Fibroblast of upper back skin (primary cell): Measurements from ENCODE around the gene CSNK1G1.
"Not testable (repeated sequence)": the region's sequence is repeated elsewhere in the genome, so short reads cannot be mapped to it uniquely, and the experiment has no call there.

ENCODE experiments used
- DNase-seq: peaks from one replicate; pipeline ENCODE4 v3.0.0-alpha.2; 2013

Gene CSNK1G1

GRCh38 chr15:64348455-64348854 is 7.5 kb downstream of the CSNK1G1 start:
- peak; percentile 52 for DNase-seq

GRCh38 chr15:64346242-64346641 is 9.7 kb downstream of the CSNK1G1 start:
- DNase-seq = not testable (repeated sequence)

GRCh38 chr15:64344651-64345294 is 11.2 kb downstream of the CSNK1G1 start:
- peak; percentile 55 for DNase-seq

GRCh38 chr15:64343841-64344240 is 12.1 kb downstream of the CSNK1G1 start:
- DNase-seq = no peak

- DNase-seq = peak; percentile 61
Measured at GRCh38 chr15:64343222-64343621, 12.8 kb downstream of the CSNK1G1 start.

GRCh38 chr15:64341961-64342360 is 14.0 kb downstream of the CSNK1G1 start:
- no peak for DNase-seq

GRCh38 chr15:64340355-64340754 is 15.6 kb downstream of the CSNK1G1 start:
- DNase-seq = no peak

GRCh38 chr15:64337761-64338160 is 18.2 kb downstream of the CSNK1G1 start:
- no peak for DNase-seq

- DNase-seq = no peak
Measured at GRCh38 chr15:64333986-64334929, 21.7 kb downstream of the CSNK1G1 start.

GRCh38 chr15:64333516-64333915 is 22.5 kb downstream of the CSNK1G1 start:
- no peak for DNase-seq

- not testable (repeated sequence) for DNase-seq
Measured at GRCh38 chr15:64331668-64332067, 24.3 kb downstream of the CSNK1G1 start.

GRCh38 chr15:64326975-64327374 is 29.0 kb downstream of the CSNK1G1 start:
- not testable (repeated sequence) for DNase-seq

- not testable (repeated sequence) for DNase-seq
Measured at GRCh38 chr15:64326458-64326857, 29.5 kb downstream of the CSNK1G1 start.

- DNase-seq = peak; percentile 10
Measured at GRCh38 chr15:64324165-64324877, 31.7 kb downstream of the CSNK1G1 start.

GRCh38 chr15:64315216-64315615 is 40.8 kb downstream of the CSNK1G1 start:
- no peak for DNase-seq

- DNase-seq = peak; percentile 6
Measured at GRCh38 chr15:64314456-64314855, 41.5 kb downstream of the CSNK1G1 start.

GRCh38 chr15:64311566-64311965 is 44.4 kb downstream of the CSNK1G1 start:
- no peak for DNase-seq

GRCh38 chr15:64310036-64310435 is 45.9 kb downstream of the CSNK1G1 start:
- no peak for DNase-seq

GRCh38 chr15:64305261-64305660 is 50.7 kb downstream of the CSNK1G1 start:
- no peak for DNase-seq

GRCh38 chr15:64289550-64289949 is 66.4 kb downstream of the CSNK1G1 start:
- DNase-seq = no peak

GRCh38 chr15:64288999-64289398 is 67.0 kb downstream of the CSNK1G1 start:
- peak; percentile 45 for DNase-seq

GRCh38 chr15:64288577-64288976 is 67.4 kb downstream of the CSNK1G1 start:
- DNase-seq = peak; percentile 10

GRCh38 chr15:64287953-64288352 is 68.0 kb downstream of the CSNK1G1 start:
- no peak for DNase-seq
